22Rv1 (cell line): Measurements from ENCODE around the gene KBTBD12.

Experiments
- CTCF ChIP-seq: fragments of 450-650 bp; IDR thresholded peaks from 2 replicates; pipeline ENCODE4 v1.5.1; 2017; ENCODE audit warnings: mild to moderate bottlenecking
- ZFX ChIP-seq: fragments of 450-650 bp; IDR thresholded peaks from 2 replicates; pipeline ENCODE4 v1.6.1; 2017; ENCODE audit warnings: antibody characterized with exemption, borderline replicate concordance

- TF ChIP-seq CTCF = no peak
- TF ChIP-seq ZFX = no peak
Measured at GRCh38 chr3:127894481-127894880, 20.6 kb upstream of the KBTBD12 start.
